Stomach (tissue), 4 donors: ENCODE measurements around the gene ATG9B.

Experiments
- CTCF ChIP-seq, 7 experiments: fragments of 450-650 bp in 4 of 7; fragments of 200-600 bp in 3 of 7; sonication (generic) in 3 of 7; IDR thresholded peaks; one replicate each; pipeline ENCODE4 v1.5.1; 2016 to 2019; ENCODE audit warnings: antibody characterized with exemption in 7 of 7, control low read depth in 2 of 7, mild to moderate bottlenecking in 1 of 7
- EP300 ChIP-seq: sonication (generic); formaldehyde crosslinking; IDR thresholded peaks from one replicate; pipeline ENCODE4 v1.6.1; 2017; ENCODE audit warnings: antibody characterized with exemption
- POLR2A ChIP-seq, 4 donors: fragments of 450-650 bp; IDR thresholded peaks; one replicate each; pipeline ENCODE4 v1.6.1; 2016; ENCODE audit warnings: antibody characterized with exemption in 4 of 4, control low read depth in 2 of 4, mild to moderate bottlenecking in 1 of 4, moderate library complexity in 1 of 4
- POLR2AphosphoS5 ChIP-seq, 3 donors: sonication (generic); formaldehyde crosslinking; IDR thresholded peaks; one replicate each; pipeline ENCODE4 v1.6.1; 2016; ENCODE audit warnings: antibody characterized with exemption in 3 of 3

- TF ChIP-seq EP300 = no peak
- TF ChIP-seq CTCF (IDR thresholded peaks at IDR 0.05) = no peak
- no peak for TF ChIP-seq POLR2A (IDR thresholded peaks at IDR 0.05)
- no peak for TF ChIP-seq POLR2AphosphoS5 (IDR thresholded peaks at IDR 0.05)
These were observed 21.7 kb upstream of the ATG9B start for GRCh38 chr7:151045967-151046366.
